SU-DHL-6 (cell line): Measurements from ENCODE around the gene TOX2.

Experiments
- H2AFZ ChIP-seq: fragments of 200-600 bp; sonication (generic); 2 replicates; pipeline ENCODE4 v1.6.1; 2014; ENCODE audit warnings: low read depth, mild to moderate bottlenecking, moderate library complexity, mixed read lengths, antibody characterized with exemption, low read length; ENCODE audit not compliant: severe bottlenecking
- H3F3A ChIP-seq: fragments of 200-600 bp; shearing (Covaris generic); 2 replicates; pipeline ENCODE4 v1.6.0; 2016; ENCODE audit warnings: antibody characterized with exemption, mild to moderate bottlenecking; ENCODE audit not compliant: insufficient read depth
- H3K27ac ChIP-seq: fragments of 200-600 bp; sonication (generic); 2 replicates; pipeline ENCODE4 v1.5.1; 2016; ENCODE audit warnings: low read depth, mild to moderate bottlenecking, low read length, moderate library complexity, mixed read lengths
- H3K27me3 ChIP-seq: fragments of 200-600 bp; sonication (generic), shearing (Covaris generic); 2 replicates; pipeline ENCODE4 v1.6.0; 2014; ENCODE audit warnings: mild to moderate bottlenecking, low read length
- H3K36me3 ChIP-seq: fragments of 200-600 bp; sonication (generic); 2 replicates; pipeline ENCODE4 v1.6.1; 2014; ENCODE audit warnings: mild to moderate bottlenecking, low read length, mixed read lengths
- H3K4me2 ChIP-seq: fragments of 300-600, 200-600 bp; shearing (Covaris generic), sonication (generic); 2 replicates; pipeline ENCODE4 v1.6.0; 2014; ENCODE audit warnings: low read length, low read depth, mild to moderate bottlenecking; ENCODE audit not compliant: poor library complexity, severe bottlenecking
- H3K4me3 ChIP-seq: fragments of 200-600 bp; sonication (generic); 2 replicates; pipeline ENCODE4 v1.5.1; 2014; ENCODE audit warnings: antibody characterized with exemption, low read length, mild to moderate bottlenecking, mixed read lengths; ENCODE audit not compliant: insufficient read depth, poor library complexity, severe bottlenecking
- H3K79me2 ChIP-seq: fragments of 200-600 bp; sonication (generic); 2 replicates; pipeline ENCODE4 v1.6.1; 2014; ENCODE audit warnings: mild to moderate bottlenecking, low read length, moderate library complexity; ENCODE audit not compliant: insufficient read depth
- H3K9ac ChIP-seq: fragments of 200-600 bp; sonication (generic); 2 replicates; pipeline ENCODE4 v1.7.0; 2014; ENCODE audit warnings: mild to moderate bottlenecking, low read length
- H3K9me2 ChIP-seq: fragments of 200-600 bp; sonication (generic); replicated peaks from 2 replicates; pipeline ENCODE4 v1.6.1; 2014; ENCODE audit warnings: low read length; ENCODE audit not compliant: insufficient read depth
- H3K9me3 ChIP-seq: fragments of 200-600 bp; sonication (generic); 2 replicates; pipeline ENCODE4 v1.6.1; 2014; ENCODE audit warnings: low read length, mixed read lengths; ENCODE audit not compliant: insufficient read depth
- H4K20me1 ChIP-seq: fragments of 200-600 bp; sonication (generic); 2 replicates; pipeline ENCODE4 v1.6.1; 2014; ENCODE audit warnings: low read depth, mild to moderate bottlenecking, antibody characterized with exemption, low read length, moderate library complexity, mixed read lengths
- CTCF ChIP-seq: fragments of 200-600 bp; sonication (generic); IDR thresholded peaks from one replicate; pipeline ENCODE4 v1.5.1; 2017; ENCODE audit warnings: antibody characterized with exemption, mild to moderate bottlenecking, low read length, moderate library complexity; ENCODE audit not compliant: insufficient read depth, poor library complexity, severe bottlenecking
- EZH2phosphoT487 ChIP-seq: fragments of 200-600 bp; sonication (generic), shearing (Covaris generic); conservative IDR thresholded peaks from 2 replicates; pipeline ENCODE4 v1.6.1; 2018; ENCODE audit warnings: mild to moderate bottlenecking, antibody characterized with exemption, low read length, moderate library complexity, mixed read lengths

TOX2 gene

GRCh38 chr20:43938017-43938655 is 23.5 kb downstream of the TOX2 start:
- Histone ChIP-seq H3K4me3 (no peak overlapping the region), H2AFZ (no peak overlapping the region), H4K20me1 (no peaks in the 10 kb centered on the region), H3K9me3 (no peaks in the 10 kb centered on the region), H3K36me3 (no peaks in the 10 kb centered on the region), H3K27me3 (0 out of 2 replicates have a peak, but pooled peaks cover 3% of the 10 kb centered on the region), H3K79me2 (no peaks in the 10 kb centered on the region), H3K27ac (no peak overlapping the region), H3K9me2 (no peaks in the 10 kb centered on the region), H3K9ac (no peak overlapping the region), H3K4me2 (no peak overlapping the region), H3F3A (no peaks in the 10 kb centered on the region)
- TF ChIP-seq EZH2phosphoT487 (no peak), CTCF (no peak)

GRCh38 chr20:43938932-43939761 is 24.5 kb downstream of the TOX2 start:
- no peak overlapping the region for H3K27ac ChIP-seq

GRCh38 chr20:43939762-43940121 is 25.1 kb downstream of the TOX2 start:
- Histone ChIP-seq H3F3A (no peaks in the 10 kb centered on the region), H3K36me3 (no peaks in the 10 kb centered on the region), H3K4me3 (no peak overlapping the region), H4K20me1 (no peaks in the 10 kb centered on the region), H3K9me3 (no peaks in the 10 kb centered on the region), H3K27me3 (0 out of 2 replicates have a peak, but pooled peaks cover 3% of the 10 kb centered on the region), H3K9ac (no peak overlapping the region), H3K79me2 (no peaks in the 10 kb centered on the region), H3K4me2 (no peak overlapping the region), H2AFZ (no peak overlapping the region), H3K27ac (no peak overlapping the region), H3K9me2 (no peaks in the 10 kb centered on the region)
- no peak for TF ChIP-seq EZH2phosphoT487

More at GRCh38 chr20:43938932-43939761, 24.5 kb downstream of the TOX2 start:
- Histone ChIP-seq H3K9me2 (no peaks in the 10 kb centered on the region), H3K27me3 (0 out of 2 replicates have a peak, but pooled peaks cover 3% of the 10 kb centered on the region), H3K4me2 (no peak overlapping the region), H3F3A (no peaks in the 10 kb centered on the region), H2AFZ (no peak overlapping the region), H3K4me3 (no peak overlapping the region), H3K9me3 (no peaks in the 10 kb centered on the region), H4K20me1 (no peaks in the 10 kb centered on the region), H3K9ac (no peak overlapping the region), H3K36me3 (no peaks in the 10 kb centered on the region), H3K79me2 (no peaks in the 10 kb centered on the region)
- TF ChIP-seq CTCF (no peak), EZH2phosphoT487 (no peak)
